Peyer's patch (tissue), 4 donors: ENCODE data around the gene KAZN.

Source experiments
- CTCF ChIP-seq, 6 experiments: fragments of 450-650 bp in 4 of 6; fragments of 200-600 bp in 2 of 6; sonication (generic) in 1 of 6; IDR thresholded peaks; one replicate each; pipeline ENCODE4 v1.5.1; 2017 to 2019; ENCODE audit warnings: antibody characterized with exemption in 6 of 6, mild to moderate bottlenecking in 3 of 6, moderate library complexity in 1 of 6
- POLR2A ChIP-seq, 2 donors: fragments of 450-650 bp; IDR thresholded peaks; one replicate each; pipeline ENCODE4 v1.5.1; 2017; ENCODE audit warnings: antibody characterized with exemption in 2 of 2, mild to moderate bottlenecking in 2 of 2, moderate library complexity in 2 of 2

GRCh38 chr1:15034656-15035055 is 436.2 kb downstream of the KAZN start:
- TF ChIP-seq CTCF (IDR thresholded peaks at IDR 0.05): no peak
- no peak for TF ChIP-seq POLR2A (IDR thresholded peaks at IDR 0.05)
